ENCODE results near the gene CKAP2L. TPM values are rescaled to one million over a fixed set of nuclear protein-coding genes. Genes with fewer than 3 reads are reported as not detected.

The CKAP2L gene
- total and polyA plus RNA-seq, 2 experiments from 2014 or later = 16.2 to 30.2 TPM

- no peak overlapping the region for H3K4me2 ChIP-seq
Observed at GRCh38 chr2:112726487-112727190, 37.8 kb downstream of the CKAP2L start.

More at GRCh38 chr2:112726487-112727190, 37.8 kb downstream of the CKAP2L start:
- no peak overlapping the region for H3K27ac ChIP-seq (ENCODE audit: low read depth)
- H3F3A ChIP-seq (replicated peaks; ENCODE audit: low read depth) = no peaks in the 10 kb centered on the region
- ATAC-seq (peak; percentile 95), DNase-seq (ENCODE audit: low spot score) (peak; percentile 97)
- H3K27me3 ChIP-seq (ENCODE audit: insufficient read depth) = no peaks in the 10 kb centered on the region
- no peaks in the 10 kb centered on the region for H3K36me3 ChIP-seq (ENCODE audit: insufficient read depth)
- TF ChIP-seq CREB1 (CRISPR knock-in tag; IDR thresholded peaks at IDR 0.05; ENCODE audit: low read depth) (no peak), JUNB (IDR thresholded peaks at IDR 0.05; ENCODE audit: unreplicated experiment) (no peak), REST (IDR thresholded peaks at IDR 0.05; ENCODE audit: unreplicated experiment) (no peak), POLR2AphosphoS5 (IDR thresholded peaks at IDR 0.05; ENCODE audit: low read depth) (peak; percentile 24; the same call in 1 of the 2 replicates), CTCF (conservative IDR thresholded peaks at IDR 0.05; ENCODE audit: low read depth in 2 of 2) (peak; percentile 91 to 100), ZNF462 (CRISPR knock-in tag; IDR thresholded peaks at IDR 0.05) (no peak)
- H3K79me2 ChIP-seq (replicated peaks; ENCODE audit: insufficient read depth) = no peaks in the 10 kb centered on the region
- H3K4me3 ChIP-seq = no peak overlapping the region
- no peaks in the 10 kb centered on the region; the same call in 1 of the 2 replicates for H3K4me1 ChIP-seq (ENCODE audit: insufficient read depth)
- no peaks in the 10 kb centered on the region for H3K9me3 Mint-ChIP-seq
- H2AFZ ChIP-seq = peak overlapping the region; percentile 96
- H3K4me3 Mint-ChIP-seq = no peak overlapping the region
- no peak overlapping the region for H3K27ac Mint-ChIP-seq
- no peaks in the 10 kb centered on the region for H3K4me1 Mint-ChIP-seq
- H3K36me3 Mint-ChIP-seq (ENCODE audit: low read depth) = no peaks in the 10 kb centered on the region
- H3K9me2 ChIP-seq (ENCODE audit: insufficient read depth) = no peaks in the 10 kb centered on the region
- H4K20me1 ChIP-seq (replicated peaks; ENCODE audit: insufficient read depth) = no peaks in the 10 kb centered on the region
- H3K27me3 Mint-ChIP-seq (ENCODE audit: insufficient read depth, low read depth, poor library complexity) = peaks cover 5% of the 10 kb centered on the region

All from GM23338 (cell line).